Smooth muscle cell (in vitro differentiated cells): Measurements from ENCODE around the gene GPR78. TPM values are rescaled to one million over a fixed set of nuclear protein-coding genes. Genes with fewer than 3 reads are reported as not detected.

Experiments
- DNase-seq: peaks from one replicate; lab custom pipeline; 2025; ENCODE audit not compliant: unreplicated experiment; lab: John Stamatoyannopoulos, UW
- H2AFZ ChIP-seq: fragments of 200-600 bp; sonication (generic); 2 replicates; pipeline ENCODE4 v1.6.0; 2016; ENCODE audit warnings: antibody characterized with exemption, low read depth, mild to moderate bottlenecking
- H3F3A ChIP-seq: fragments of 200-600 bp; sonication (generic); 2 replicates; pipeline ENCODE4 v1.6.0; 2017; ENCODE audit warnings: antibody characterized with exemption, low read depth
- H3K27ac ChIP-seq: fragments of 200-600 bp; sonication (generic); 2 replicates; pipeline ENCODE4 v1.5.1; 2016; ENCODE audit warnings: low read depth, mild to moderate bottlenecking
- H3K27me3 ChIP-seq: fragments of 200-600 bp; sonication (generic); 2 replicates; pipeline ENCODE4 v1.6.1; 2016; ENCODE audit warnings: low read depth, mild to moderate bottlenecking
- H3K36me3 ChIP-seq: fragments of 200-600 bp; sonication (generic); 2 replicates; pipeline ENCODE4 v1.5.1; 2016; ENCODE audit warnings: low read depth
- H3K4me1 ChIP-seq: fragments of 200-600 bp; sonication (generic); 2 replicates; pipeline ENCODE4 v1.5.1; 2016; ENCODE audit warnings: low read depth
- H3K4me2 ChIP-seq: fragments of 200-600 bp; sonication (generic); 2 replicates; pipeline ENCODE4 v1.6.0; 2016; ENCODE audit warnings: mild to moderate bottlenecking
- H3K4me3 ChIP-seq: fragments of 200-600 bp; sonication (generic); 2 replicates; pipeline ENCODE4 v1.5.1; 2016; ENCODE audit warnings: mild to moderate bottlenecking
- H3K79me2 ChIP-seq: fragments of 200-600 bp; sonication (generic); 2 replicates; pipeline ENCODE4 v1.6.0; 2016; ENCODE audit warnings: low read depth, mild to moderate bottlenecking
- H3K9ac ChIP-seq: fragments of 200-600 bp; sonication (generic); 2 replicates; pipeline ENCODE4 v1.6.0; 2016; ENCODE audit warnings: low read depth
- H3K9me3 ChIP-seq: fragments of 200-600 bp; sonication (generic); replicated peaks from 2 replicates; pipeline ENCODE4 v1.5.1; 2016; ENCODE audit warnings: low read depth
- H4K20me1 ChIP-seq: fragments of 200-600 bp; sonication (generic); 2 replicates; pipeline ENCODE4 v1.6.0; 2016; ENCODE audit warnings: low read depth
- CTCF ChIP-seq: fragments of 200-600 bp; sonication (generic); IDR thresholded peaks from 2 replicates; pipeline ENCODE4 v1.5.1; 2017; ENCODE audit warnings: borderline replicate concordance, mild to moderate bottlenecking, antibody characterized with exemption; ENCODE audit not compliant: insufficient read depth, poor library complexity, severe bottlenecking
- WGBS: methylation state at CpG from one replicate; pipeline ENCODE4 v1.1.7; 2016; ENCODE audit warnings: low lambda C conversion rate; 5-methylcytosine and 5-hydroxymethylcytosine counted together
- polyA plus RNA-seq: library from polyadenylated mRNA; unstranded; fragments of >200 nt; fragmentation: Nextera tagmentation; extraction: Ambion mirVana; gene quantifications from 2 replicates; pipeline ENCODE4 v1.2.1, GENCODE V29; 2016
- total RNA-seq: library from RNA; depleted of rRNA; stranded (reverse); fragments of >200 nt; gene quantifications from 2 replicates; pipeline ENCODE4 v1.2.3, GENCODE V29; 2014

The GPR78 gene
- total and polyA plus RNA-seq, 2 experiments from 2014 or later: 0.05 TPM; not detected in 1

DNA sequence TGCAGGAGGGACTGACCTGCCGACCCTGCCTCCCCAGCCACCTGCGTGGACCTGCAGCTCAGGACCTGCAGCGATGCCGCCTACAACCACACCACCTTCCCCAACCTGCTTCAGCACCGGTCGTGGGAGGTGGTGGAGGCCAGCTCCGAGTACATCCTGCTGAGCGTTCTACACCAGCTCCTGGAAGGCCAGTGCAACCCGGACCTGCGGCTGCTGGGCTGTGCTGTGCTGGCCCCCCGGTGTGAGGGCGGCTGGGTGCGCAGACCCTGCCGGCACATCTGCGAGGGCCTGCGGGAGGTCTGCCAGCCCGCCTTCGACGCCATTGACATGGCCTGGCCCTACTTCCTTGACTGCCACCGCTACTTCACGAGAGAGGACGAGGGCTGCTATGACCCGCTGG, 20.9 kb downstream of the GPR78 start:
- Histone ChIP-seq H3K4me2 (no peak overlapping the region), H2AFZ (no peak overlapping the region), H3K4me3 (no peak overlapping the region), H3F3A (no peaks in the 10 kb centered on the region), H3K79me2 (no peaks in the 10 kb centered on the region), H3K4me1 (no peaks in the 10 kb centered on the region), H3K27me3 (no peaks in the 10 kb centered on the region), H4K20me1 (peaks cover 5% of the 10 kb centered on the region), H3K9me3 (no peaks in the 10 kb centered on the region), H3K27ac (no peak overlapping the region), H3K9ac (no peak overlapping the region), H3K36me3 (no peaks in the 10 kb centered on the region)
- WGBS: 97% methylated on average over 23 of the region's 23 CpGs
- no peak for DNase-seq
- TF ChIP-seq CTCF: no peak

DNA sequence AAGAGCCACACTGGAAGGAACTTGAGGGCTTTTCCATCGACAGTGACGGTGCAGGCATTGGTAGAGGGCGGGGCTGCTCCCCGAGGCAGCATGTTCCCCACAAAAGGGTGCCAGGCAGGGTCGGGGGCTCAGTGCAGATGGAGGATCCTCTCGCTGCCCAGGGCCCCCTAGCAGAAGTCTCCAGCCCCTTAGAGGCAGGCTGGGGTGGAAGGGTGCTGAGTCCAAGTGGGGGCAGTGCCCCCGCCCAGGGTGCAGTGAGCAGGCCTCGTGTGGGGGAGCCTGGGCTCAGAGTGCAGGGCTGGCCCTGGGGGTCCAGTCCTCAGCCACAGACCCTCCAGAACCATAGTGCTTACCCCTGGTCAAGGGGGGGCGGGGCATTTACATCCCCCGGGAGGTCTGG, 21.4 kb downstream of the GPR78 start:
- H3K4me3 ChIP-seq: no peak overlapping the region
- DNase-seq: no peak
- H2AFZ ChIP-seq: no peak overlapping the region
- no peaks in the 10 kb centered on the region for H3K36me3 ChIP-seq
- H4K20me1 ChIP-seq: peaks cover 5% of the 10 kb centered on the region
- H3K4me1 ChIP-seq: no peaks in the 10 kb centered on the region
- no peaks in the 10 kb centered on the region for H3F3A ChIP-seq
- no peaks in the 10 kb centered on the region for H3K27me3 ChIP-seq
- 86% methylated on average over 10 of the region's 10 CpGs for WGBS
- H3K27ac ChIP-seq: no peak overlapping the region
- H3K9ac ChIP-seq: no peak overlapping the region
- no peaks in the 10 kb centered on the region for H3K9me3 ChIP-seq
- H3K79me2 ChIP-seq: no peaks in the 10 kb centered on the region
- H3K4me2 ChIP-seq: no peak overlapping the region
- no peak for TF ChIP-seq CTCF

DNA sequence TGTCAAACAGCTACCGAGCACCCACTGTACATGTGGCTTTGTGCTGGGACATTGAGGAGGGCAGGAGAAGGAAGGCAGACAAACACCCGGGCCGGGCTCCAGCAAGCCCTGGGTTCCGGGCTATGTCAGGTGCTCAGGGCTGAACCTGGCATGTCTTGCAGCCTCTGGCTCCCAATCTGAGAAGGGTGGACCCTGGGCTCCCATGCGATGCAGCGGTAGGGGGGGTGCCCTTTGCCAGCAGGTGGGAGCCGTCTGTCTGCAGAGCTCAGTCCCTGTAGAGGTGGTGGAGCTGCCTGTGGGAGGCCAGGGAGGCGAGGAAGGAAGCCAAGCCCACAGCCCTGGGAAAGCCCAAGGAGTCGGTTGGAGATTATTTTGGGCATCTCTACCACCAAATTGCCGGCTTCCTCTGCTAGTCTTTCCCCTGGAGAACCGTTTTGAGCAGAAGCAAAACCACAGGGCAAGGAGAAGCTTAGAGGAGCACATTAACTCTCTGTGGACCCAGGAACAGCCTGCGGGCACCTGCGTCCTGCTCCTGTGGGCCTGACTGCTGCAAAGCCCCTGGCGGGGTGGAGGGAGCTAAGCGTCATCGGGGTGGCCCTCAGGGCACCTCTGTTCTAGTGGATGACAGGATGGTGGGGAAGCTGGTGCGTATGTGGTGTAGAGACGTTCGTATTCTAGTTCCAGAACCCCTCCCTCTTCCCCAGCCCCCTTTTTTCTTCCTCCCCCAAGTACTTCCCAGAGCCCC, 22.7 kb downstream of the GPR78 start:
- Histone ChIP-seq H3K9me3 (no peaks in the 10 kb centered on the region), H3K4me3 (no peak overlapping the region), H4K20me1 (peaks cover 5% of the 10 kb centered on the region), H3K27me3 (no peaks in the 10 kb centered on the region), H3K36me3 (no peaks in the 10 kb centered on the region), H2AFZ (no peak overlapping the region), H3K9ac (no peak overlapping the region), H3K79me2 (no peaks in the 10 kb centered on the region), H3K4me1 (no peaks in the 10 kb centered on the region), H3K4me2 (no peak overlapping the region), H3F3A (no peaks in the 10 kb centered on the region), H3K27ac (no peak overlapping the region)
- WGBS: 88% methylated on average over 18 of the region's 19 CpGs
- DNase-seq: no peak
- no peak for TF ChIP-seq CTCF

- H3K9me3 ChIP-seq: no peaks in the 10 kb centered on the region
- WGBS: 93% methylated on average over 22 of the region's 22 CpGs
- H3K9ac ChIP-seq: no peak overlapping the region
- no peak overlapping the region for H3K27ac ChIP-seq
- H4K20me1 ChIP-seq: no peaks in the 10 kb centered on the region
- H3K27me3 ChIP-seq: no peaks in the 10 kb centered on the region
- no peak overlapping the region for H3K4me3 ChIP-seq
- no peak overlapping the region for H3K4me2 ChIP-seq
- H2AFZ ChIP-seq: no peak overlapping the region
- no peaks in the 10 kb centered on the region for H3K36me3 ChIP-seq
- H3K4me1 ChIP-seq: no peaks in the 10 kb centered on the region
- H3K79me2 ChIP-seq: no peaks in the 10 kb centered on the region
- DNase-seq: no peak
- no peaks in the 10 kb centered on the region for H3F3A ChIP-seq
- no peak for TF ChIP-seq CTCF
These were observed 23.7 kb downstream of the GPR78 start for GRCh38 chr4:8603931-8604330.
